Activated T-helper 2 cell treated with anti-CD3 and anti-CD28 coated beads, Interferon-gamma antibody, Interleukin-2, Interleukin-4, amounts not matched to agents 10 μg/mL and 5 μg/mL and 100 μg/mL, durations not matched to agents 14 hours and 24 hours and 36 hours (primary cell): ENCODE measurements around the gene STPG2. TPM values are rescaled to one million over a fixed set of nuclear protein-coding genes. Genes with fewer than 3 reads are reported as not detected.
"Not testable (repeated sequence)": the region's sequence is repeated elsewhere in the genome, so short reads cannot be mapped to it uniquely, and the experiment has no call there.

ENCODE experiments used
- DNase-seq: peaks from one replicate; pipeline ENCODE4 v3.0.0; 2021; ENCODE audit warnings: low spot score
- H3K27ac Mint-ChIP-seq: one replicate; pipeline ENCODE4 v1.8.0; 2021; ENCODE audit warnings: mixed read lengths
- H3K27me3 Mint-ChIP-seq: one replicate; pipeline ENCODE4 v1.8.0; 2021; ENCODE audit warnings: low read depth, mixed read lengths
- H3K36me3 Mint-ChIP-seq: one replicate; pipeline ENCODE4 v1.8.0; 2021; ENCODE audit warnings: low read depth, mixed read lengths
- H3K4me1 Mint-ChIP-seq: one replicate; pipeline ENCODE4 v1.8.0; 2021; ENCODE audit warnings: low read depth, mixed read lengths
- H3K4me3 Mint-ChIP-seq: one replicate; pipeline ENCODE4 v1.8.0; 2021; ENCODE audit warnings: low read depth, mild to moderate bottlenecking, moderate library complexity, mixed read lengths
- H3K9me3 Mint-ChIP-seq: one replicate; pipeline ENCODE4 v1.8.0; 2021; ENCODE audit warnings: mixed read lengths
- intact Hi-C: fragments of 100-400 bp; cut with micrococcal nuclease; formaldehyde crosslinking; loops from one replicate; pipeline ENCODE4 v1.15.1; 2023
- total RNA-seq: library from RNA; stranded (reverse); gene quantifications from 2 replicates; pipeline ENCODE4 v1.2.3, GENCODE V29; 2022

The STPG2 gene
- total RNA-seq, 1 donor from 2014 or later = not detected

GRCh38 chr4:97903436-97904189 is 239.7 kb downstream of the STPG2 start:
- H3K36me3 Mint-ChIP-seq, intact Hi-C loops, DNase-seq, H3K27ac Mint-ChIP-seq, H3K4me3 Mint-ChIP-seq, H3K27me3 Mint-ChIP-seq, H3K4me1 Mint-ChIP-seq: not testable (repeated sequence)
- H3K9me3 Mint-ChIP-seq = peaks cover 20% of the 10 kb centered on the region

- H3K27ac Mint-ChIP-seq = no peak overlapping the region
- no peak for DNase-seq
- no peaks in the 10 kb centered on the region for H3K27me3 Mint-ChIP-seq
- no peaks in the 10 kb centered on the region for H3K4me1 Mint-ChIP-seq
- peaks cover 14% of the 10 kb centered on the region for H3K9me3 Mint-ChIP-seq
- intact Hi-C loops = no loop called here
- no peak overlapping the region for H3K4me3 Mint-ChIP-seq
- no peaks in the 10 kb centered on the region for H3K36me3 Mint-ChIP-seq
These were observed 243.0 kb downstream of the STPG2 start for GRCh38 chr4:97900229-97900628.

- intact Hi-C loops = no loop called here
- no peak for DNase-seq
- Mint-ChIP-seq H3K27me3 (no peaks in the 10 kb centered on the region), H3K9me3 (no peaks in the 10 kb centered on the region), H3K27ac (no peak overlapping the region), H3K4me1 (no peaks in the 10 kb centered on the region), H3K36me3 (no peaks in the 10 kb centered on the region), H3K4me3 (no peak overlapping the region)
These were observed 250.5 kb downstream of the STPG2 start for GRCh38 chr4:97892592-97893266.

GRCh38 chr4:97879942-97880341 is 263.3 kb downstream of the STPG2 start:
- H3K27ac Mint-ChIP-seq = no peak overlapping the region
- no peaks in the 10 kb centered on the region for H3K4me1 Mint-ChIP-seq
- no peak for DNase-seq
- no peaks in the 10 kb centered on the region for H3K9me3 Mint-ChIP-seq
- H3K4me3 Mint-ChIP-seq = no peak overlapping the region
- intact Hi-C loops = no loop called here
- no peaks in the 10 kb centered on the region for H3K27me3 Mint-ChIP-seq
- no peaks in the 10 kb centered on the region for H3K36me3 Mint-ChIP-seq

GRCh38 chr4:97868097-97868496 is 275.2 kb downstream of the STPG2 start:
- intact Hi-C loops = no loop called here

GRCh38 chr4:97867557-97868091 is 275.7 kb downstream of the STPG2 start:
- no peaks in the 10 kb centered on the region for H3K4me1 Mint-ChIP-seq
- no peaks in the 10 kb centered on the region for H3K36me3 Mint-ChIP-seq
- no peak overlapping the region for H3K4me3 Mint-ChIP-seq
- no peaks in the 10 kb centered on the region for H3K27me3 Mint-ChIP-seq
- intact Hi-C loops = no loop called here
- peaks cover 9% of the 10 kb centered on the region for H3K9me3 Mint-ChIP-seq
- no peak for DNase-seq
- H3K27ac Mint-ChIP-seq = no peak overlapping the region

More at GRCh38 chr4:97868097-97868496, 275.2 kb downstream of the STPG2 start:
- Mint-ChIP-seq H3K27me3 (no peaks in the 10 kb centered on the region), H3K4me3 (no peak overlapping the region), H3K36me3 (no peaks in the 10 kb centered on the region), H3K27ac (no peak overlapping the region), H3K9me3 (peaks cover 5% of the 10 kb centered on the region), H3K4me1 (no peaks in the 10 kb centered on the region)
- no peak for DNase-seq

DNA sequence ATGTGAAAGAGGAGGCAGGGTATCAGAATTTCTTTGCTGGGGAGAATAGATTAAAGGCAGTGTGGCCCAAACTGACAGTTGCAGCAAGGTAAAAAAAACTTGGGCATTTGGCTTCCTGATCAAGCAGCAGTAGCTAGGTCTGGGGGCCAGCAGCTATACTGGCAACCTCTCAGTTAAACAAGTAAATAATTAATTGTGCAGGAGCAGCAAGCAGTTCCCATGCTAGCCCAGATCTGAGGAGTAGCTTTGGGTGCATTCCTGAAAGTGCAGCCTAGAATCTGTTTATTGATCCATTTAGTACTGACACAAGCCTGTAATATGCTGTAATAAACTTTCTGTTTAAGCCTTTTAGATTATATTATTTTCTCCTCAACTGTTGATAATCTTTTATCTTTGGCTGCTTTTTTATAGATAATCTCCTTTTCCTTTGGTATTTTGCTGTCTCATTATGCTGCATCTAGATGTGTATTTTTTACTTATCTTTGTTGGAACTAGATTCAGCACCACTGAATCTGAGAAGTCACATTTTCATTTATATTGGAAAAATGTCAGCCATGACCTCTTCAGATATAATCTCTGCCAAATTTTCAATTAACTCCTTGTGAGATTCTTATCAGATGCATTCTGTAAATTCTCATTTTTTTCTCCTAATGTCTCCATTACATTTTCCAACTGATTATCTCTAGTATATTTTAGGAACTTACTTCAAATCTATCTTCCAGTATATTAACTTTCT is 276.3 kb downstream of the STPG2 start:
- Mint-ChIP-seq H3K36me3 (no peaks in the 10 kb centered on the region), H3K4me1 (no peaks in the 10 kb centered on the region), H3K9me3 (peaks cover 15% of the 10 kb centered on the region), H3K27ac (no peak overlapping the region), H3K4me3 (no peak overlapping the region), H3K27me3 (no peaks in the 10 kb centered on the region)
- DNase-seq = no peak
- intact Hi-C loops = no loop called here

GRCh38 chr4:97851115-97851514 is 292.2 kb downstream of the STPG2 start:
- H3K4me3 Mint-ChIP-seq = no peak overlapping the region
- no peaks in the 10 kb centered on the region for H3K36me3 Mint-ChIP-seq
- DNase-seq = no peak
- H3K27me3 Mint-ChIP-seq = no peaks in the 10 kb centered on the region
- H3K9me3 Mint-ChIP-seq = peaks cover 13% of the 10 kb centered on the region
- no peak overlapping the region for H3K27ac Mint-ChIP-seq
- intact Hi-C loops = no loop called here
- no peaks in the 10 kb centered on the region for H3K4me1 Mint-ChIP-seq

GRCh38 chr4:97845758-97846157 is 297.5 kb downstream of the STPG2 start:
- no peak overlapping the region for H3K27ac Mint-ChIP-seq
- no peak for DNase-seq
- intact Hi-C loops = no loop called here
- no peak overlapping the region for H3K4me3 Mint-ChIP-seq
- H3K4me1 Mint-ChIP-seq = no peaks in the 10 kb centered on the region
- peaks cover 9% of the 10 kb centered on the region for H3K9me3 Mint-ChIP-seq
- no peaks in the 10 kb centered on the region for H3K27me3 Mint-ChIP-seq
- no peaks in the 10 kb centered on the region for H3K36me3 Mint-ChIP-seq

GRCh38 chr4:97841512-97841911 is 301.8 kb downstream of the STPG2 start:
- Mint-ChIP-seq H3K27me3 (no peaks in the 10 kb centered on the region), H3K9me3 (peaks cover 4% of the 10 kb centered on the region), H3K27ac (no peak overlapping the region), H3K36me3 (no peaks in the 10 kb centered on the region), H3K4me1 (no peaks in the 10 kb centered on the region), H3K4me3 (no peak overlapping the region)
- DNase-seq = no peak
- intact Hi-C loops = no loop called here

- Mint-ChIP-seq H3K4me3 (no peak overlapping the region), H3K4me1 (no peaks in the 10 kb centered on the region), H3K9me3 (peaks cover 2% of the 10 kb centered on the region), H3K27ac (no peak overlapping the region), H3K36me3 (no peaks in the 10 kb centered on the region), H3K27me3 (no peaks in the 10 kb centered on the region)
- intact Hi-C loops = no loop called here
- no peak for DNase-seq
These were observed 306.6 kb downstream of the STPG2 start for GRCh38 chr4:97836662-97837061.

DNA sequence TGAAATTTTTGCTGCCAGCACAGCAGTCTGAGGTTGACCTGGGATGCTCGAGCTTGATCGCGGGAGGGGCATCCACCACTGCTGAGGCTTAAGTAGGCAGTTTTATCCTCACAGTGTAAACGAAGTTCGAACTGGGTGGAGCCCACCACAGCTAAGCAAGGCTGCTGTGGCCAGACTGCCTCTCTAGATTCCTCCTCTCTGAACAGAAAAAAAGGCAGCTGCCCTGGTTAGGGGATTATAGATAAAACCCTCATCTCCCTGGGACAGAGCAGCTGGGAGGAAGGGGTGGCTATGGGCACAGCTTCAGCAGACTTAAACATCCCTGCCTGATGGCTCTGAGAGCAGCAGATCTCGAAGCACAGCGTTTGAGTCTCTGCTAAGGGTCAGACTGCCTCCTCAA is 314.6 kb downstream of the STPG2 start:
- no peaks in the 10 kb centered on the region for H3K27me3 Mint-ChIP-seq
- no peaks in the 10 kb centered on the region for H3K4me1 Mint-ChIP-seq
- H3K4me3 Mint-ChIP-seq = no peak overlapping the region
- H3K9me3 Mint-ChIP-seq = peaks cover 11% of the 10 kb centered on the region
- intact Hi-C loops = no loop called here
- H3K36me3 Mint-ChIP-seq = no peaks in the 10 kb centered on the region
- no peak for DNase-seq
- H3K27ac Mint-ChIP-seq = no peak overlapping the region

GRCh38 chr4:97819294-97819693 is 324.0 kb downstream of the STPG2 start:
- Mint-ChIP-seq H3K27me3 (no peaks in the 10 kb centered on the region), H3K36me3 (no peaks in the 10 kb centered on the region), H3K27ac (no peak overlapping the region), H3K4me3 (no peak overlapping the region), H3K4me1 (no peaks in the 10 kb centered on the region), H3K9me3 (peaks cover 5% of the 10 kb centered on the region)
- no peak for DNase-seq
- intact Hi-C loops = no loop called here
